OCI-LY1 (cell line): ENCODE measurements around the gene THSD8.

Experiments used
- EZH2 ChIP-seq: fragments of 200-600 bp; sonication (generic), shearing (Covaris generic); IDR thresholded peaks from 2 replicates; pipeline ENCODE4 v1.8.0; 2017; ENCODE audit warnings: borderline replicate concordance, mixed run types, mild to moderate bottlenecking, antibody characterized with exemption, low read length, moderate library complexity, mixed read lengths
- TF ChIP-seq, protein P1 (sequence below): fragments of 200-600 bp; sonication (generic), shearing (Covaris generic); IDR thresholded peaks from 2 replicates; pipeline ENCODE4 v1.5.1; 2017; ENCODE audit warnings: mild to moderate bottlenecking, antibody characterized with exemption, low read length, moderate library complexity, mixed read lengths

DNA sequence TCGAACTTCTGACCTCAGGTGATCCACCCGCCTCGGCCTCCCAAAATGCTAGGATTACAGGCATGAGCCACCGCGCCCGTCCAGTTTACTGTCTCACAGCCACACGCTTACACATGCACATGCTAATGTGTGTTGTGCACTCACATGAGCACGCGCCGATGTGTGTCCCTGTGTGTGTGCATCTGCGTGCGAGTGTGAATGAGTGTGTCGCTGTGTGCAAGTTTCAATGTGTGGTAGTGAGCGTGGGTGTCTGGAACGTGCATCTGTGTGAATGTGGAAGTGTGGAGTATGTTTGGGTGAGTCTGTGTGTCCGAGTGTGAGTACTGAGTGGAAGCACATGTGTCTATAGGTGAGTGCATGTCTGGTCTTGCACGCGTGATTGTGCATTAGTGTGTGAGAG, 40.6 kb downstream of the THSD8 start:
- TF ChIP-seq, protein P1, sequence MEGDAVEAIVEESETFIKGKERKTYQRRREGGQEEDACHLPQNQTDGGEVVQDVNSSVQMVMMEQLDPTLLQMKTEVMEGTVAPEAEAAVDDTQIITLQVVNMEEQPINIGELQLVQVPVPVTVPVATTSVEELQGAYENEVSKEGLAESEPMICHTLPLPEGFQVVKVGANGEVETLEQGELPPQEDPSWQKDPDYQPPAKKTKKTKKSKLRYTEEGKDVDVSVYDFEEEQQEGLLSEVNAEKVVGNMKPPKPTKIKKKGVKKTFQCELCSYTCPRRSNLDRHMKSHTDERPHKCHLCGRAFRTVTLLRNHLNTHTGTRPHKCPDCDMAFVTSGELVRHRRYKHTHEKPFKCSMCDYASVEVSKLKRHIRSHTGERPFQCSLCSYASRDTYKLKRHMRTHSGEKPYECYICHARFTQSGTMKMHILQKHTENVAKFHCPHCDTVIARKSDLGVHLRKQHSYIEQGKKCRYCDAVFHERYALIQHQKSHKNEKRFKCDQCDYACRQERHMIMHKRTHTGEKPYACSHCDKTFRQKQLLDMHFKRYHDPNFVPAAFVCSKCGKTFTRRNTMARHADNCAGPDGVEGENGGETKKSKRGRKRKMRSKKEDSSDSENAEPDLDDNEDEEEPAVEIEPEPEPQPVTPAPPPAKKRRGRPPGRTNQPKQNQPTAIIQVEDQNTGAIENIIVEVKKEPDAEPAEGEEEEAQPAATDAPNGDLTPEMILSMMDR, result no peak
- TF ChIP-seq EZH2, result no peak
